Measurements from ENCODE around the gene DNAH17.

Gene DNAH17

GRCh38 chr17:78431692-78431958 lies 145.6 kb downstream of the DNAH17 start:
- ATAC-seq, result no peak

GRCh38 chr17:78430892-78431691 lies 146.1 kb downstream of the DNAH17 start:
- ATAC-seq, result no peak
- TF ChIP-seq TOX (CRISPR knock-in tag; IDR thresholded peaks at IDR 0.05; ENCODE audit: borderline replicate concordance) (no peak), POU6F1 (CRISPR knock-in tag; IDR thresholded peaks at IDR 0.05; ENCODE audit: borderline replicate concordance, low read depth) (no peak), ZC3H10 (CRISPR knock-in tag; IDR thresholded peaks at IDR 0.05) (no peak), ESRRG (CRISPR knock-in tag; IDR thresholded peaks at IDR 0.05) (no peak), TSHZ2 (CRISPR knock-in tag; IDR thresholded peaks at IDR 0.05) (no peak), SNAI2 (CRISPR knock-in tag; IDR thresholded peaks at IDR 0.05) (no peak), BACH2 (CRISPR knock-in tag; IDR thresholded peaks at IDR 0.05; ENCODE audit: borderline replicate concordance) (no peak), CSRNP3 (CRISPR knock-in tag; IDR thresholded peaks at IDR 0.05) (no peak)

More at GRCh38 chr17:78431692-78431958, 145.6 kb downstream of the DNAH17 start:
- TF ChIP-seq PPARA (CRISPR knock-in tag; IDR thresholded peaks at IDR 0.05; ENCODE audit: borderline replicate concordance), result no peak
- no peak for TF ChIP-seq ISL1 (CRISPR knock-in tag; IDR thresholded peaks at IDR 0.05)
- no peak for TF ChIP-seq ZFP30 (CRISPR knock-in tag; IDR thresholded peaks at IDR 0.05)
- TF ChIP-seq ZNF70 (CRISPR knock-in tag; IDR thresholded peaks at IDR 0.05), result no peak
- TF ChIP-seq TCF4 (CRISPR knock-in tag; IDR thresholded peaks at IDR 0.05; ENCODE audit: borderline replicate concordance), result no peak
- TF ChIP-seq ZC3H10 (CRISPR knock-in tag; IDR thresholded peaks at IDR 0.05), result no peak
- no peak for TF ChIP-seq POU6F1 (CRISPR knock-in tag; IDR thresholded peaks at IDR 0.05; ENCODE audit: borderline replicate concordance, low read depth)
- no peak for TF ChIP-seq ZFP3 (CRISPR knock-in tag; IDR thresholded peaks at IDR 0.05)
- no peak for TF ChIP-seq TSHZ2 (CRISPR knock-in tag; IDR thresholded peaks at IDR 0.05)
- no peak for TF ChIP-seq CSRNP3 (CRISPR knock-in tag; IDR thresholded peaks at IDR 0.05)
- TF ChIP-seq SNAI2 (CRISPR knock-in tag; IDR thresholded peaks at IDR 0.05), result no peak
- no peak for TF ChIP-seq ZNF8 (CRISPR knock-in tag; IDR thresholded peaks at IDR 0.05)
- TF ChIP-seq PATZ1 (CRISPR knock-in tag; IDR thresholded peaks at IDR 0.05; ENCODE audit: borderline replicate concordance), result no peak
- no peak for TF ChIP-seq ESRRG (CRISPR knock-in tag; IDR thresholded peaks at IDR 0.05)
- TF ChIP-seq ARNTL (CRISPR knock-in tag; IDR thresholded peaks at IDR 0.05; ENCODE audit: borderline replicate concordance, low read depth), result no peak
- TF ChIP-seq TOX (CRISPR knock-in tag; IDR thresholded peaks at IDR 0.05; ENCODE audit: borderline replicate concordance), result no peak

Data from SK-N-SH treated with all-trans-retinoic acid at 6 μM for 48 hours (cell line).